HT-29 (cell line): ENCODE results near the gene PLSCR3. TPM values are rescaled to one million over a fixed set of nuclear protein-coding genes. Genes with fewer than 3 reads are reported as not detected.

ENCODE experiments used
- DNase-seq: peaks from one replicate; pipeline ENCODE4 v3.0.0-alpha.2; 2015; ENCODE audit warnings: low spot score
- total RNA-seq: library from RNA; depleted of rRNA; stranded (reverse); fragments of >200 nt; shearing (Covaris generic); gene quantifications from 2 replicates; pipeline ENCODE4 v1.2.3, GENCODE V29; 2014

Gene PLSCR3
- total RNA-seq, 1 experiment from 2014 or later = 28.5 TPM

GRCh38 chr17:7407082-7407481 lies 12.8 kb upstream of the PLSCR3 start:
- DNase-seq = no peak

DNA sequence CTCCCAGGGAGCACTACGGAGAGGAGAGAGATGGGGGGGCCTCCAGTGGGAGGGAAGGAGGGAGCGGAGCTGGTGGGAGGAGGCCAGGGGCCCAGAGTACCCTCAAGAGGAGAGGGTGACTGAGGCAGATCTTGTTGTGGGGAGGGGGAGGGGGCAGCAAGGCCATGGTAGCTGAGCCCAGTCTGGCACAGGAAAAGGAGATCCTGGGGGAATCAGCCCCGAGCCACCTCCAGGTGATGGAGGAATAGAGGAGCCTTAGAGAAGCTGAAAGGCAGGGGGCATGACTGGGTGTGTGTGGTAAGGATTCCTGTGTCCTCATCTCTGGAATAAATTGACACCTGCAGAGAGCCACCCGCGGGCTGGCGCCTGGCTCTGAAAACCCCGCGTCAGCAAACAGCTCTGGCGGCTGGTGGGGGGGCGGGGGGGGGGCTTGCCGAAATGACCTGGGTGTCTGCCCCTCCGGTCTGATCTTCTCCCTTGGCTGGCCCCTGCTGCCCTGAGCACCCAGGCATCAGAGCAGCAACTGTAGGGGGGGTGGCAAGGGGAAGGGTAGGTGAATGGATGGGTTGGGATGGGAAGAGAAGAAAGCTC lies 12.0 kb upstream of the PLSCR3 start:
- no peak for DNase-seq

- no peak for DNase-seq
Measured at GRCh38 chr17:7405350-7406234, 11.3 kb upstream of the PLSCR3 start.

- DNase-seq = no peak
Measured at GRCh38 chr17:7404737-7405349, 10.5 kb upstream of the PLSCR3 start.

DNA sequence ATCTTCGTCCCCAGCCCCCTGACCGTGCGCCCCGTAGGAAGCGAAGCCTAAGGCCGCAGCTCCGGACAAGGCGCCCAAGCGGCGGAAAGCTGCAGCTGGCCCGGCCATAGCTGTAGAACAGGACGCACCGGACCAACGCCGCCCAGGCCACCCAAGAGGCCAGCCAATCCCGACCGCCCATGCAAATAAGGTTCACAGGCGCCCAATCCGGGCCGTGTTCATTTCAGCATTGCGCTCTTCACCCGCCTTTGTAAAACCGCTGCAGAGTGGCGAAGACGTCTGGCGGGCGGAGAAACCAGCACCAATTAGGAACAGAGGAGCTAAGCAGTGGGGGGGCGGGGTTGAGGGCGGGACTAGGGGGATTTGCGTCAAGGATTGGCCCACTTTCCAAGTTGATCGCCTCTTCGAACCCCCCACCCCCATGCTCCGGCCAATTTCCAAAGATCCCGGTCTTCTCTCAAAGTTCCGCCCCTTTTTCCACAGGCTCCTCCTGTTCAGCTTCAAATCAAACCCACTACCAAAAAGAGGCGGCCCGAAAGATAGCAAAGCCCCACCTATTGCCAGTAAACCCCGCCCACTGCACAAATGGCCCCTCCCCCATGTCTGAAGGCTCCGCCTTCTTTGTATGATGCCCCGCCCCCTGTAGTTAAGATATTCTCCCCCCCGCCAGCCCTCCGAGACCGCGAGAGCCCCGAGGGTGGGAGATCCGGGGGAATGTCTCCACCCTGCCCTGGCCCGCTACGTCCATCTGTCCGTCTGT lies 9.8 kb upstream of the PLSCR3 start, which contains the start of gene TMEM256:
TMEM256 (minus strand) TSS at position 121 of the 760 bp plus-strand sequence; CDS start at position 108, 13 bp downstream.
- DNase-seq = peak; percentile 95

DNA sequence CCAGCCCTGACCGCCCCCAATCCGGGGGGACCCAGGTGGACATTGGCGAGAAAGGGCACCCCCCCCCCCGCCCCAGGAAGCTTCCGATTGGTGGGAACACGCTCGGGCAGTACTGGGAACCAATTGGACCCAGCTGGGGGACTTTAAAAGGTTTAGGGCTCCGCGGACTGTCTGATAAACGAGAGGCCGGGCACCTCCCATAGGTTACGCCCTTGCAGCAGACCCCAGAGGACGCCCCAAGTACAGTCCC lies 9.3 kb upstream of the PLSCR3 start:
- DNase-seq = no peak

- DNase-seq = peak; percentile 28
Measured at GRCh38 chr17:7403043-7403726, 8.9 kb upstream of the PLSCR3 start.

- DNase-seq = no peak
Measured at GRCh38 chr17:7398612-7399011, 4.3 kb upstream of the PLSCR3 start.

GRCh38 chr17:7396147-7396546 lies 1.8 kb upstream of the PLSCR3 start:
- DNase-seq = no peak

GRCh38 chr17:7393613-7394451 lies 493 bp downstream of the PLSCR3 start:
- peak; percentile 25 for DNase-seq

- no peak for DNase-seq
Measured at GRCh38 chr17:7392696-7393612, 1.4 kb downstream of the PLSCR3 start.

DNA sequence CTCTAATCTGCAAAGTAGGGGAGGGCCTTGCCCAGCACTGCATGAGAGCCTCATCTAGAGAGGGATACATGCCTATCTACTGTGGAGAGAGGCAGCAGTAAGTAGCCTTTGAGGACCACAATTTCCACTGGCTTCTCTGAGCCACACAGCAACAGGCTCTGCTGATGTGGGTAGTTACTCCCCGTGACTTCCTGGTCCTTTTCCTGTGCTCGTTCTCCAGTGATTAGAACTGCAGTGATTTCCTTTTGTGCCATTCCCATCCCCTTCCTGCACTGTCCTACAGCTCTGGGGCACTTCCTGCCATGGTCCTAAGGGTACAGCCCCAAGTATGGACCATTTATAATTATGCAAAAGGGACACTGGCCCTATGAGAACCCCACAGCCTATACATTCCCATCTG lies 3.0 kb downstream of the PLSCR3 start:
- DNase-seq = no peak

DNA sequence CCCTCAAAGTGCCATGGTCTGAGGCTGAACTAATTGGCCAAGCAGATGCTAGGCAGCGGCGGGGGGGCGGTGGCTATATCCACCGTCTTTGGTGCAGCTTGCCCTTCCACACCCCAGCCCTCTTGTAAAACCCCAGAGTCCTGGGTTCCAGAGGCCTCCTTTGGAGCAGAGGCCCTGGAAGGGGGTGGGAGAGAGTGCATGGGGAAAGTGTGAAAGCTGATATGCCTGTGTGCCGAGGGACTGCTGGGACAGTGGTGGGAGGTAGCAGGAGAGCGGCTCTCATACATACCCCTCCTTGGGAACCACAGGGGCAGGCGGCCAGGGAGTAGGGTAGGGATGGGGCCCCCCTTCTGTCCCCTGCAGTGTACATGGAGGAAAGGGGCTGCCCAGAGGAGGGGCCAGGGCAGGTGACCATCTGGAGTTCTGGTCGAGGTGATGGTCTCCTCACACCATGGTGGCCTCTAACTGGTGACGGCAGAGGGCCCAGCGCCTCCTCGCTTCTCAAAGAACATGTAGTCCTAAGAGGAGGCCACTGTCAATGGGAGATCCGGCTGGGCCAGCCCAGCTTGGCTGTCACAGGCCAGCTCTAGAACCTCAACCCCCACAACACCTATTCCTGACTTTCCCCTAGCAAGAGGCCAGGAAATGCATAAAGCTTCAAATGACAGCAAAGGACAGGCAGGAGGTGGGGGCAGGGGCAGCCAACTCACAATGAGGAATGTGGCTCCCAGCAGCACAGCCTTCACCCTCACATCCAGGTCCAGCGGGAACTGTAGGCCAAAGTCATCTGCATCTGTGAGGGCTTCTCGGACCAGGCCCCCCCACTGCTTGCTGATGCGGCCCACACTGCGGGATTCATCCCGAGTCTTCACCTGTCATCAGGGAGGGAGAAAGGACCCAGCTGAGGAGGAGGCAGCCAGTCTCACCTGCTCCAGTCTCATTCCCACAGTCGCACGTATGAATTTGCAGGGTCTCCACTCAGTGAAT lies 4.1 kb downstream of the PLSCR3 start:
- DNase-seq = no peak

DNA sequence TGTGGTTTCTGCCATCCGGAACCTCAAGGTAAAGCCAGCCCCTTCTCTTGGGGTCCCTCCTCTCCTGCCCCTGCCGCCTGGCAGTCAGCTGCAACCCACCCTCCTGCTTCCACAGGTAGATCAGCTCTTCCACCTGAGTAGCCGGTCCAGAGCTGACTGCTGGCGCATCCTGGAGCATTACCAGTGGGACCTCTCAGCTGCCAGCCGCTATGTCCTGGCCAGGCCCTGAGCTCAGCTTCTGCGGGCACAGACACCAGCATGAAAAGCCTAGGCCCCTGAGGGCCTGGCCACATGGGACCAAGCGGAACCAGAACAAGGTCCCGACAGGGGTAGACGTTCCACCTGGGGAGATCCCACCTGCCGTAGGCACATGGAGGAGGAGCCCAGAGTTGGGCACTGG lies 5.5 kb downstream of the PLSCR3 start:
- DNase-seq = no peak

GRCh38 chr17:7384489-7385081 lies 9.7 kb downstream of the PLSCR3 start:
- DNase-seq = no peak

- DNase-seq = no peak
Measured at GRCh38 chr17:7383742-7384488, 10.4 kb downstream of the PLSCR3 start.

DNA sequence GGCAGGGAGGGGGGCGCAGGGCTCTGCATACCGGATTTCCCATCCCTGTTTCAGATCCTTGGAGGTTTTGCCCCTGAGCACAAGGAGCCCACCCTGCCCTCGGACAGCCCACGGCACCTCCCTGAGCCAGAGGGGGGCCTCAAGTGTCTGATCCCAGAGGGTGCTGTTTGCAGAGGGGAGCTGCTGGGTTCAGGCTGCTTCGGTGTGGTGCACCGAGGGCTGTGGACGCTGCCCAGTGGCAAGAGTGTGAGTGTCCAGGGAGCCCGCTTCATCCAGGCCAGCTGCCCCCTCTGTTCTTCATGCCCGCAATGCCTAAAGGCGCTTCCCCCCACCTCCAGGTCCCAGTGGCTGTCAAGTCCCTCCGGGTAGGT lies 11.0 kb downstream of the PLSCR3 start:
- no peak for DNase-seq
